Breast epithelium (tissue), 4 donors: Measurements from ENCODE around the gene ITPR1. TPM values are rescaled to one million over a fixed set of nuclear protein-coding genes. Genes with fewer than 3 reads are reported as not detected.

Experiments used
- DNase-seq, 2 donors: peaks; one replicate each; pipeline ENCODE4 v3.0.0-alpha.2; 2019; ENCODE audit warnings: low spot score in 2 of 2
- H3K27ac ChIP-seq, 2 donors: fragments of 200-600 bp; sonication (generic) in 1 of 2; one replicate each; pipeline ENCODE4 v1.5.1; 2016 to 2019; ENCODE audit warnings: mild to moderate bottlenecking in 1 of 2
- H3K27me3 ChIP-seq, 2 donors: fragments of 200-600 bp; sonication (generic) in 1 of 2; one replicate each; pipeline versions ENCODE4 v1.5.1 to v1.6.0; 2017 to 2019; ENCODE audit warnings: control low read depth in 1 of 2, mild to moderate bottlenecking in 1 of 2
- H3K36me3 ChIP-seq: fragments of 200-600 bp; one replicate; pipeline ENCODE4 v1.5.1; 2019
- H3K4me1 ChIP-seq, 2 donors: fragments of 200-600 bp; sonication (generic); one replicate each; pipeline ENCODE4 v1.5.1; 2016 to 2019; ENCODE audit warnings: control low read depth in 1 of 2
- H3K4me3 ChIP-seq, 3 donors: fragments of 200-600 bp; sonication (generic); 1 replicate in 2 of 3; 2 replicates in 1 of 3; pipeline ENCODE4 v1.5.1; 2016 to 2019; ENCODE audit warnings: mild to moderate bottlenecking in 3 of 3, moderate library complexity in 2 of 3
- H3K9me3 ChIP-seq, 2 donors: fragments of 200-600 bp; sonication (generic) in 1 of 2; one replicate each; pipeline ENCODE4 v1.5.1; 2016 to 2019; ENCODE audit warnings: control low read depth in 1 of 2
- POLR2A ChIP-seq: fragments of 450-650 bp; IDR thresholded peaks from one replicate; pipeline ENCODE4 v1.6.1; 2016; ENCODE audit warnings: antibody characterized with exemption, mild to moderate bottlenecking, moderate library complexity
- POLR2AphosphoS5 ChIP-seq, 3 donors: sonication (generic); formaldehyde crosslinking; IDR thresholded peaks; one replicate each; pipeline ENCODE4 v1.6.1; 2017; ENCODE audit warnings: antibody characterized with exemption in 3 of 3
- intact Hi-C: fragments of 100-400 bp; cut with DNase I; formaldehyde crosslinking; loops from one replicate; pipeline ENCODE4 v1.15.1; 2023; ENCODE audit warnings: low total_unique reads
- total RNA-seq, 3 donors: library from RNA; depleted of rRNA; stranded (reverse); fragments of >200 nt; gene quantifications; one replicate each; pipeline ENCODE4 v1.1.0, GENCODE V29; 2016
- TF ChIP-seq, protein P1 (sequence below), 3 donors: fragments of 450-650 bp; IDR thresholded peaks; one replicate each; pipeline ENCODE4 v1.5.1; 2016 to 2017; ENCODE audit warnings: antibody characterized with exemption in 3 of 3, mild to moderate bottlenecking in 3 of 3, moderate library complexity in 3 of 3

Gene ITPR1
- total RNA-seq, 3 donors from 2014 or later = 53.8 to 227 (median 174) TPM

GRCh38 chr3:4641863-4642563, 148.9 kb downstream of the ITPR1 start:
- Histone ChIP-seq H3K36me3 (no peaks in the 10 kb centered on the region), H3K27me3 (no peaks in the 10 kb centered on the region), H3K27ac (no peak overlapping the region), H3K9me3 (no peaks in the 10 kb centered on the region), H3K4me3 (no peak overlapping the region), H3K4me1 (no peaks in the 10 kb centered on the region)
- intact Hi-C loops = no loop called here
- no peak for TF ChIP-seq POLR2AphosphoS5 (IDR thresholded peaks at IDR 0.05)
- DNase-seq = no peak

DNA sequence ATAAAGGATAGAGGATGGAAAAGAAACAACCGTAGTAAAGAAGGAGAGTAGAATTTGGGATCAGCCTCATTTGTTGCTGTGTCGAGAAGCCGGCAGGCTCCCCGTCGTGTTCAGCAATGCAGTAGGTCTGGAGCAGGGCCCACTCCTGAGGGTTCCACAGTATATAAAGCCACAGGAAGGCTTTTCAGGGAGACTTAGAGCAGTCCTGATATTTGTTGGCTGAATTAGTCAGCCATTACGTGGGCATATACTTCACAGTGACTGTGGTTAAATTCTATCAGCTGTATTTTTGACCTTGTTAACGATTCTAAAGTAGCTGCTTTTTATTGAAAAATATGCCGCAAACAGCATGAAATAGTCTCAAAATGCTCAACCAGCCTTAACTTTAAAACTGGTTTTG, 149.5 kb downstream of the ITPR1 start:
- Histone ChIP-seq H3K36me3 (no peaks in the 10 kb centered on the region), H3K27me3 (no peaks in the 10 kb centered on the region), H3K9me3 (no peaks in the 10 kb centered on the region), H3K4me1 (no peaks in the 10 kb centered on the region), H3K4me3 (no peak overlapping the region), H3K27ac (no peak overlapping the region)
- TF ChIP-seq POLR2A = no peak
- no peak for TF ChIP-seq POLR2AphosphoS5 (IDR thresholded peaks at IDR 0.05)
- TF ChIP-seq, protein P1, sequence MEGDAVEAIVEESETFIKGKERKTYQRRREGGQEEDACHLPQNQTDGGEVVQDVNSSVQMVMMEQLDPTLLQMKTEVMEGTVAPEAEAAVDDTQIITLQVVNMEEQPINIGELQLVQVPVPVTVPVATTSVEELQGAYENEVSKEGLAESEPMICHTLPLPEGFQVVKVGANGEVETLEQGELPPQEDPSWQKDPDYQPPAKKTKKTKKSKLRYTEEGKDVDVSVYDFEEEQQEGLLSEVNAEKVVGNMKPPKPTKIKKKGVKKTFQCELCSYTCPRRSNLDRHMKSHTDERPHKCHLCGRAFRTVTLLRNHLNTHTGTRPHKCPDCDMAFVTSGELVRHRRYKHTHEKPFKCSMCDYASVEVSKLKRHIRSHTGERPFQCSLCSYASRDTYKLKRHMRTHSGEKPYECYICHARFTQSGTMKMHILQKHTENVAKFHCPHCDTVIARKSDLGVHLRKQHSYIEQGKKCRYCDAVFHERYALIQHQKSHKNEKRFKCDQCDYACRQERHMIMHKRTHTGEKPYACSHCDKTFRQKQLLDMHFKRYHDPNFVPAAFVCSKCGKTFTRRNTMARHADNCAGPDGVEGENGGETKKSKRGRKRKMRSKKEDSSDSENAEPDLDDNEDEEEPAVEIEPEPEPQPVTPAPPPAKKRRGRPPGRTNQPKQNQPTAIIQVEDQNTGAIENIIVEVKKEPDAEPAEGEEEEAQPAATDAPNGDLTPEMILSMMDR (IDR thresholded peaks at IDR 0.05) = no peak
- no peak for DNase-seq
- intact Hi-C loops = no loop called here

DNA sequence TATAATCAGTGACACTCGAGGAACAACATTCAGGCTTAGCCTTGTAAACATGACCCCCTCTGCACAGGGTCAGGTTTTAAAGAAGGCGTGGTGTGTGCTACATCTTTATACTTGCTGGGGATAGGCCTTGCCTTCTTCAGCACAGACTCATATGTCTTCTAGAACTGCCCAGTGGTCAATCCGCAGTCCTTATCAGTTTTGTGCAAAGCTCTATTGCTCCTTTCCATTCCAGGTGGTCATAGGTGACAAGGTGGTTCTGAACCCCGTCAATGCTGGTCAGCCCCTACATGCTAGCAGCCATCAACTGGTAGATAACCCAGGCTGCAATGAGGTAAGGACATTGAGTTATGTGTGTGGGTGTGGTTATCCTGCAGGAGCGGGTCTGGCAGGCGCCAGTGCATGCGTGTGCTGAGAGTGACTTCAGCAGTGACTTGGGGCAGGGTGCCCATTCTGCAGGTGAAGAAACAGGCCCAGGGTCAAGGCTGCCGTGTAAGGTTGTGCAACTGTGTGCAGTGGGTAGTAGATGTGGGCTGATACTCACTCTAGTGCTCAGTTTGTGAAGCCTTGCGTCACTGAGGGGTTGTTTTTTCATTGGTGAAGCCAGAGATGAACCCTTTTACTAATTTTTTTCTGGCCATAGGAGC, 150.9 kb downstream of the ITPR1 start:
- Histone ChIP-seq H3K4me1 (no peaks in the 10 kb centered on the region), H3K27me3 (no peaks in the 10 kb centered on the region), H3K4me3 (no peak overlapping the region), H3K27ac (no peak overlapping the region), H3K36me3 (no peaks in the 10 kb centered on the region), H3K9me3 (no peaks in the 10 kb centered on the region)
- intact Hi-C loops = no loop called here
- no peak for DNase-seq
- TF ChIP-seq POLR2AphosphoS5 (IDR thresholded peaks at IDR 0.05) (no peak), POLR2A (no peak)
- TF ChIP-seq, protein P1 (IDR thresholded peaks at IDR 0.05) = no peak

GRCh38 chr3:4644951-4645350, 151.8 kb downstream of the ITPR1 start:
- intact Hi-C loops = no loop called here
- Histone ChIP-seq H3K4me1 (no peaks in the 10 kb centered on the region), H3K27me3 (no peaks in the 10 kb centered on the region), H3K27ac (no peak overlapping the region), H3K9me3 (no peaks in the 10 kb centered on the region), H3K4me3 (no peak overlapping the region), H3K36me3 (no peaks in the 10 kb centered on the region)
- no peak for TF ChIP-seq POLR2A
- TF ChIP-seq POLR2AphosphoS5 (IDR thresholded peaks at IDR 0.05) = no peak
- TF ChIP-seq, protein P1 (IDR thresholded peaks at IDR 0.05) = no peak
- no peak for DNase-seq

- Histone ChIP-seq H3K9me3 (no peaks in the 10 kb centered on the region), H3K4me1 (no peaks in the 10 kb centered on the region), H3K36me3 (no peaks in the 10 kb centered on the region), H3K27ac (no peak overlapping the region), H3K4me3 (no peak overlapping the region), H3K27me3 (no peaks in the 10 kb centered on the region)
- no peak for DNase-seq
- TF ChIP-seq POLR2A (no peak), POLR2AphosphoS5 (IDR thresholded peaks at IDR 0.05) (no peak)
- TF ChIP-seq, protein P1 (IDR thresholded peaks at IDR 0.05) = no peak
- intact Hi-C loops = no loop called here
Measured at GRCh38 chr3:4645468-4645867, 152.3 kb downstream of the ITPR1 start.
